NCI-H2196 (cell line): ENCODE results near the gene UNC119.
"Not testable (repeated sequence)": the region's sequence is repeated elsewhere in the genome, so short reads cannot be mapped to it uniquely, and the experiment has no call there.

Source experiments
- DNase-seq: peaks from one replicate; lab custom pipeline; 2025; ENCODE audit not compliant: unreplicated experiment; lab: John Stamatoyannopoulos, UW

UNC119 gene

GRCh38 chr17:28523876-28524275 lies 28.5 kb downstream of the UNC119 start:
- DNase-seq: no peak

DNA sequence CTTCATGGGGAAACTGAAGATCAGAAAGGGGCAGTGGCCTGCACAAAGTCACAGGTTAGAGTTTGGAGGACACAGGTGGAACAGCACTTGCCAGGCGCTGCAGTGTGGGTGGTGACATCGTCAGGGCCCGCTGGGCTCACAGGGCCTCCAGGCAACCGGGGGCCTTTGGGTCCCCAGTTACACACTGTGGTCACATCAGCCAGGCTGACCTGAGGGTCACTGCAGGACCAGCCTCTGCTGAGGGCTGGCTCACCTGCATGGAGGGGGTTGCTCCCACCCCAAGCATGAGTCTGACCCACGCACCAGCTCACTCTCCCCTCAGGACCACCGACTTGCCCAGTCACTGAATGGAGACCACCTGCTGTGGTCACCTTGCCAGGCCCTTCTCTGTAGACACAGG lies 29.2 kb downstream of the UNC119 start:
- no peak for DNase-seq

GRCh38 chr17:28522281-28522680 lies 30.1 kb downstream of the UNC119 start:
- not testable (repeated sequence) for DNase-seq

DNA sequence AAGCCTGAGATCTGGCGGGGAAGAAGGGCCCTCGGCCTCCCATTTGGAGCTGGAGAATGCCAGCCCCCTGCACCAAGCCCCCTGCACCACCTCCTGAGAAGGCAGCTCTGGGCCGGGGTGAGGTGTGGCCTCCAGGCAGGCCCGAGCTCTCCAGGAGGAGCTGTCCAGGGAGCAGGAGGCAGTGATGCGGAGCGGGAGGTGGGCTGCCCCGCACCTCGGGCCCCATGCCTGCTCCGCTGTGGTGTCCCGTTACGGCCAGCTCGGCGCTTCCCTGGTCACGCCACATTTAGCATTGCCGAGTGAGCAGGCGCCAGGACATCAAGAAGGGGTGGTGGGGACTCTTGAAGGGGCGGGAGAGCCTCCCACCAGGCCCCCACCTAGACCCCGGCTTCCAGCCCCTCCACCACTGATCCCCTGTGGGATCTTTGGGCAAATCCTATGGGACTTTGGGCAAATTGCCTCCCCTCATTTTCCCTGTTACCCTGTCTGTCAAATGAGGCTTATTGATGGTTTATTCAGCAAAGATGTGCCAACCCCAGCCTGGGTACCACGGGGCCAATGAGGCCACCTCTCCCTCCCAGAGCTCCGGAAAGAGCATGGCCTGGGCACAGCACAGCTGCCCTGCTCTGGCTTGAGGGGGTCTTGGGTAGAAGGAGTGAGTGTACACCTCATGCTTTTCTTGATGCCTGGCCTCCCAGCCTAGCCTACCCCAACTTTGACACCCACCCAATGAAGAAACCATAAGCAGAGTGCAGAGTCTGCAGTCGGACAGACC lies 30.9 kb downstream of the UNC119 start:
- no peak for DNase-seq

DNA sequence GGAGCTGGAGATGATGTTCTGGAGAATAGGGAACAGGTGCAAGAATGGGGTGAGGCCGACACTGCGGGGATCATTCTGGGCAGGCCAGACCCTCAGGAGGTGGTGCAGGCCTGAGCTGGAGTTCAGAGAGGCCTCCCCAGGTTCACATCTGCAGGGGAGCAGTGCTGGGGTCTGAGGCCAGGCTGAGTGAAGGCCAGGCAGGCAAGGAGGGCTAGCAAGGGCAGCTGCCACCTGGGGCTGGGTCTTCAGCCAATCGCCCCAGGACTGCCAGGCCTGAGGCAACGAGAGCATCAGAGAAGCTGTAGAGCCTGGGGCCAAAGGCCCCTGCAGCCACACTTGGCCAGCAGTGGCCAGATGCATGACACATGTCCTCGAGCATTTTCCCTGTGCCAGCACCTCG lies 31.7 kb downstream of the UNC119 start:
- no peak for DNase-seq

- no peak for DNase-seq
Observed at GRCh38 chr17:28519236-28519635, 33.2 kb downstream of the UNC119 start.

GRCh38 chr17:28518578-28518977 lies 33.8 kb downstream of the UNC119 start:
- DNase-seq: no peak

GRCh38 chr17:28518132-28518531 lies 34.3 kb downstream of the UNC119 start:
- no peak for DNase-seq

- DNase-seq: no peak
Observed at GRCh38 chr17:28515518-28515917, 36.9 kb downstream of the UNC119 start.

DNA sequence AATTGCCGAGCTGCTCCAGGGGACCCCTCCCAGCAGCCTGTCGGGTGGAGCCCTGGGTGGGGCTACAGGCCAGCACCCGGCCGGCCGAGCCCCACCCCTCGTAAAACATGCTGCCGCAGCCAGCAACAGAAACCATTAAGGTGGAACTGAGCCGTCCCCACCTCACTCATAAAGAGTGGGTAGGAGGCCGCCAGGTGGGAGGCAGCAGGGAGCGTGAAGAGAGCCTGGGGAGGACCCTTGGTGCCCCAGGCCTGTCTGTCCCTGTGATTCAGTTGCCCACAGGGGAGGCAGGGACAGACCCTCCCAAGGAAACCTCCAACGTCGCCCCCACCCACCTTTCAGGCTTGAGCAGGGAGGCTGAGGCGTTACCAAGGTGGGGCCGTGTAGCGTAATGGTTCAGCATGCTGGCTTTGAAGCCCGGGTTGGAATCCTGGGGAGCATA lies 37.8 kb downstream of the UNC119 start:
- no peak for DNase-seq

- no peak for DNase-seq
Observed at GRCh38 chr17:28513476-28513875, 38.9 kb downstream of the UNC119 start.

DNA sequence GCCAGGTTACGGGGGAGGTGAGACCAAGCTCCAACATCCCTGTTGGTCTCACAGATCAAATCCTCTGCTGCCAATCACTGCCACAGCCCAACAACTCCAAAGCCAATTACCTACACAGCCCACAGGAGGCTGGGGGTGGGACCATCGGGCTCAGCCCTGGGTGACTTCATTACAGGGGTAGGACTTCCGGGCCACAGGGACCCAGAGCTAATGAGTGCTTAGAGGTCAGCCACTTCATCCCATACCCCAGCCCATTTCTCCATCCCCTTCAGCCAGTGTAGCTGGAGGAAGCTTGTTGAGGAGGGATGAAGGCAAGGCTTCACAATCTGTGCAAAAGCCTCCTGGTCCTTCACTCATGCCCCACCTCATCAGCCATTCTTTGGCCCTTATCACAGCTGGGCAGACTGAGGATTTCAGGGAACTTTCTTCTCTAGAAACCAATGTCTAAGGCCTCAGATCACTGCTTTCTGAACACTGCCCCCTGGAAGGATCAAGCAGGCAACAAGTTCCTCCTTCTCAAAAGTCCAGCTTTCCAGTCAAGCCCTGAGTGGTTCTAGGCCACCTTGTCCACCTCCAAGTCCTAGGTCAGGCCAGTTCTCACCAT lies 40.5 kb downstream of the UNC119 start:
- no peak for DNase-seq

DNA sequence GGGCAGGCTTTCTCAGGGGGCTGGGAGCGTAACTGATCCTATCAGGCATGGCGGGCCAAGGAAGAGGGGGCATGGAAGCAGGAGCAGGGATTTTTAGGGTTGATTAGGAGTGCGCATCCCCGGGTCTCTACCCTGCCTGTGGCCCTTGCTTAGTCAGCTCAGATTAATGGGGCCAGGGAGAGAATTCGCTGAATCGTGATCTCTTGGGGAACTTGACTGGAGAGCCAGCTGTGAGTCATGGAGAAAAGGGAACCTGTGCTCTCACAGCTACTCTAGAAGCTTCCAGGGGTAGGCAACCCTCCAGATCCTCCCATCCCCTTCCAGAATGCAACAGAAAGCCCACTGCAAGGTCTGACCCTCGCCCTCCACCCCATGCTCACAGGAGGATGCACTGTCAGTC lies 42.6 kb downstream of the UNC119 start:
- no peak for DNase-seq

- DNase-seq: no peak
Observed at GRCh38 chr17:28508211-28508724, 44.2 kb downstream of the UNC119 start.

GRCh38 chr17:28507567-28508203 lies 44.7 kb downstream of the UNC119 start:
- no peak for DNase-seq

DNA sequence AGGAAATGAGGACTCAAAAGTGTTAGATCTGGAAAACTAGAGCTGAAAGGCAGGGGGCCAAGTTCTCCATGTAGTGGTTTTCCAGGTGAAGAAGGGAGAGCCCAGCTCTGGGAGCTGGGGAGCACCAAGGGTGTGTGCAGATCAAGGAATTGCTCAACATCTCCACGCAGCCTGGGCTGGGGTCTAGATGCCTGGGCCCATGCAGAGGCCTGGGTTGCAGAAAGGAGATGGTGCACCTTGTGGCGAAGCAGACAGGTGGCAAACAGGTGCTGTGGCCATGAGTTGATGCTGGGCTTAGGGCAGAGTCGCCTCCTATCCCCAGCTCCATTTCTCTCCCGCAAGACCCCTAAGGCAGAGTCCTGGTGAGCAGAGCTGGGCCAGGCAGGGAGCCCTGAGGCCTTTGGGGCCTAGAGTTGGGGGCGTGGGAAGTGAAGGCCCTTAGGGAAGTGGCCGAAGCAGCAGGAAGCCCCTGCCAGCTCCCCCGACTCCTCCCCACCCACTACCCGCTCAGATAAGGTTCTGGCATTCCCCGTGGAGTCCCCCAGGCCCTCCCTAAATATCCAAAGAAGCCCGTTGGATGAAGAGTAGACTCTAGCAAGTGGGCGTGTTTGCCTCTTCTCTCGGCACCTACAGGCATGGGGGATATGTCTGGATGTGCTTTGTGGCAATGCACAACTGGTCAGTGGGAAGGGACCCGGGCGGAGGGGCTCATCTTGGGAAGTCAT lies 45.5 kb downstream of the UNC119 start:
- DNase-seq: no peak

- DNase-seq: no peak
Observed at GRCh38 chr17:28505986-28506665, 46.3 kb downstream of the UNC119 start, which contains the start of gene FOXN1. Gene FOXN1 (plus strand): TSS chr17:28506348. CDS start chr17:28523970, 17,622 bp downstream.

DNA sequence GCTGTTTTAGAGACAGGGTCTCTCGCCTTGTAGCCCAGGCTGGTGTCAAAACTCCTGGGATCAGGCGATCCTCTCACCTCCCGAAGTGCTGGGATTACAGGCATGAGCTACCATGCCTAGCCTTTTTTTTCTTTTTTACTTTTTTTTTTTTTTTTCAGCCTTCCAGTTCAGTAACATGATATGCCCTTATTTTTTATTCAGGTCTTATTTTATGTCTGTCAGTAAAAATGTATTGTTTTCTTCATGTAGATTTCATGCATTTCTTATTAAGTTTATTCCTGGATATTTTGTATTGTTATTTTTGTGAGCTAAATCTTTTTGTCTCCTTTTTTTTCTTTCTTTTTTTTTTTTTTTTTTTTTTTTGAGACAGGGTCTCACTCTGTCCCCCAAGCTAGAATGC lies 49.0 kb downstream of the UNC119 start:
- DNase-seq: no peak

GRCh38 chr17:28501421-28502284 lies 50.8 kb downstream of the UNC119 start:
- DNase-seq: no peak
